Occipital lobe (tissue), 2 donors: ENCODE data around the gene TECPR1. TPM values are rescaled to one million over a fixed set of nuclear protein-coding genes. Genes with fewer than 3 reads are reported as not detected.

Experiments used
- DNase-seq: peaks from one replicate; lab custom pipeline; 2025; lab: John Stamatoyannopoulos, UW
- total RNA-seq: library from RNA; depleted of rRNA; stranded (reverse); fragments of >200 nt; gene quantifications from one replicate; pipeline ENCODE4 v1.2.3, GENCODE V29; 2014

The TECPR1 gene
- total RNA-seq, 1 donor from 2014 or later: 41.5 TPM

GRCh38 chr7:98211221-98211675, 40.8 kb downstream of the TECPR1 start, which contains the start of gene BHLHA15:
TSS of gene BHLHA15 (plus strand) at chr7:98211439. CDS start at chr7:98212310, 871 bp downstream.
- DNase-seq: no peak

- peak; percentile 45 for DNase-seq
These were observed 41.4 kb downstream of the TECPR1 start for GRCh38 chr7:98210513-98211220.

GRCh38 chr7:98209166-98209920, 42.7 kb downstream of the TECPR1 start:
- no peak for DNase-seq

- no peak for DNase-seq
These were observed 45.3 kb downstream of the TECPR1 start for GRCh38 chr7:98206451-98207330.

- no peak for DNase-seq
These were observed 46.7 kb downstream of the TECPR1 start for GRCh38 chr7:98205162-98205845.

- no peak for DNase-seq
These were observed 47.4 kb downstream of the TECPR1 start for GRCh38 chr7:98204670-98205069.

GRCh38 chr7:98203964-98204605, 47.9 kb downstream of the TECPR1 start:
- DNase-seq: no peak

- no peak for DNase-seq
These were observed 48.6 kb downstream of the TECPR1 start for GRCh38 chr7:98203261-98203963.

- DNase-seq: no peak
These were observed 49.5 kb downstream of the TECPR1 start for GRCh38 chr7:98202367-98203195.

GRCh38 chr7:98200364-98200763, 51.7 kb downstream of the TECPR1 start:
- no peak for DNase-seq

GRCh38 chr7:98199131-98199530, 52.9 kb downstream of the TECPR1 start:
- DNase-seq: no peak

GRCh38 chr7:98196706-98197605, 55.1 kb downstream of the TECPR1 start:
- no peak for DNase-seq

GRCh38 chr7:98194672-98195457, 57.2 kb downstream of the TECPR1 start:
- DNase-seq: no peak

- DNase-seq: no peak
These were observed 57.8 kb downstream of the TECPR1 start for GRCh38 chr7:98194186-98194585.

GRCh38 chr7:98193474-98194180, 58.4 kb downstream of the TECPR1 start:
- no peak for DNase-seq

- no peak for DNase-seq
These were observed 59.1 kb downstream of the TECPR1 start for GRCh38 chr7:98192781-98193457.
